HEK293 (cell line): ENCODE data around the gene ADCY3.

Experiments
- CTCF ChIA-PET: fragments of 350-600 bp; formaldehyde crosslinking; extraction: SDS; loops from one replicate; lab custom pipeline; 2021; ENCODE audit warnings: antibody characterized with exemption; lab: Yijun Ruan, JAX
- POLR2A ChIA-PET: fragments of 300-600 bp; formaldehyde crosslinking; extraction: SDS; loops from one replicate; lab custom pipeline; 2020; ENCODE audit warnings: antibody characterized with exemption, inconsistent platforms; lab: Yijun Ruan, JAX
- H3K27ac ChIP-seq: fragments of 200-500 bp; sonication (Bioruptor generic); 2 replicates; pipeline ENCODE4 v1.5.1; 2014; ENCODE audit warnings: low read depth, low read length, control low read depth, inconsistent platforms; ENCODE audit errors: extremely low read depth
- H3K36me3 ChIP-seq, 2 experiments: fragments of 200-500 bp in 1 of 2; sonication (Bioruptor generic) in 1 of 2; 1 replicate in 1 of 2; 2 replicates in 1 of 2; pipeline ENCODE4 v1.5.1; 2014 to 2017; ENCODE audit warnings: inconsistent platforms in 2 of 2, low read length in 2 of 2; ENCODE audit not compliant: control insufficient read depth in 2 of 2, insufficient read depth in 1 of 2
- H3K4me1 ChIP-seq: fragments of 200-500 bp; sonication (Bioruptor generic); 2 replicates; pipeline ENCODE4 v1.5.1; 2014; ENCODE audit warnings: mild to moderate bottlenecking, low read length, inconsistent platforms; ENCODE audit not compliant: control insufficient read depth, insufficient read depth
- H3K4me3 ChIP-seq: 2 replicates; pipeline ENCODE4 v1.5.1; 2011; ENCODE audit warnings: low read depth, mild to moderate bottlenecking, control low read depth, low read length, moderate library complexity
- H3K9me3 ChIP-seq: fragments of 200-500 bp; sonication (Bioruptor generic); 2 replicates; pipeline ENCODE4 v1.5.1; 2014; ENCODE audit warnings: low read depth, low read length, inconsistent platforms; ENCODE audit not compliant: control insufficient read depth, insufficient read depth
- HOXA7 ChIP-seq: sonication (generic); formaldehyde crosslinking; IDR thresholded peaks from 2 replicates; pipeline ENCODE4 v1.8.1; 2022; ENCODE audit warnings: missing genetic modification reagents, borderline replicate concordance
- KLF10 ChIP-seq: fragments of 450-650 bp; IDR thresholded peaks from 2 replicates; pipeline ENCODE4 v1.5.1; 2018; ENCODE audit warnings: missing biosample characterization, mild to moderate bottlenecking, missing genetic modification characterization
- KLF9 ChIP-seq: fragments of 450-650 bp; formaldehyde crosslinking; IDR thresholded peaks from 2 replicates; pipeline ENCODE4 v1.5.1; 2016; ENCODE audit warnings: missing biosample characterization, missing genetic modification characterization, low read depth
- OSR2 ChIP-seq: fragments of 450-650 bp; formaldehyde crosslinking; IDR thresholded peaks from 2 replicates; pipeline ENCODE4 v1.5.1; 2016; ENCODE audit warnings: missing biosample characterization, missing genetic modification characterization
- PRDM1 ChIP-seq: fragments of 450-650 bp; formaldehyde crosslinking; IDR thresholded peaks from 2 replicates; pipeline ENCODE4; 2016; ENCODE audit warnings: missing biosample characterization, missing genetic modification characterization
- SETDB1 ChIP-seq: IDR thresholded peaks from one replicate; pipeline ENCODE4 v1.6.1; 2017; ENCODE audit warnings: mild to moderate bottlenecking, low read length, moderate library complexity, mixed read lengths; ENCODE audit not compliant: insufficient read length
- ZFP37 ChIP-seq: fragments of 450-650 bp; formaldehyde crosslinking; IDR thresholded peaks from 2 replicates; pipeline ENCODE4 v1.5.1; 2016; ENCODE audit warnings: missing biosample characterization, missing genetic modification characterization
- ZFP69B ChIP-seq: fragments of 450-650 bp; formaldehyde crosslinking; IDR thresholded peaks from 2 replicates; pipeline ENCODE4 v1.5.1; 2016; ENCODE audit warnings: missing biosample characterization, missing genetic modification characterization
- ZNF10 ChIP-seq: fragments of 450-650 bp; formaldehyde crosslinking; IDR thresholded peaks from 2 replicates; pipeline ENCODE4 v1.5.1; 2017; ENCODE audit warnings: missing biosample characterization, missing genetic modification characterization
- ZNF211 ChIP-seq: fragments of 450-650 bp; formaldehyde crosslinking; IDR thresholded peaks from 2 replicates; pipeline ENCODE4 v1.5.1; 2016; ENCODE audit warnings: low read depth, missing biosample characterization, missing genetic modification characterization
- ZNF426 ChIP-seq: fragments of 450-650 bp; formaldehyde crosslinking; IDR thresholded peaks from 2 replicates; pipeline ENCODE4 v1.5.1; 2017; ENCODE audit warnings: missing biosample characterization, missing genetic modification characterization, mild to moderate bottlenecking, inconsistent platforms, moderate library complexity
- ZNF433 ChIP-seq: fragments of 450-650 bp; formaldehyde crosslinking; IDR thresholded peaks from 2 replicates; pipeline ENCODE4 v1.5.1; 2016; ENCODE audit warnings: missing biosample characterization, missing genetic modification characterization, low read depth
- ZNF510 ChIP-seq: fragments of 450-650 bp; formaldehyde crosslinking; IDR thresholded peaks from 2 replicates; pipeline ENCODE4 v1.5.1; 2018; ENCODE audit warnings: mild to moderate bottlenecking, missing genetic modification characterization, missing biosample characterization; ENCODE audit not compliant: insufficient replicate concordance
- ZNF558 ChIP-seq: fragments of 450-650 bp; formaldehyde crosslinking; IDR thresholded peaks from 2 replicates; pipeline ENCODE4 v1.5.1; 2016; ENCODE audit warnings: missing biosample characterization, missing genetic modification characterization
- ZNF585B ChIP-seq: fragments of 450-650 bp; formaldehyde crosslinking; IDR thresholded peaks from 2 replicates; pipeline ENCODE4 v1.5.1; 2016; ENCODE audit warnings: missing biosample characterization, missing genetic modification characterization
- ZNF768 ChIP-seq: fragments of 450-650 bp; formaldehyde crosslinking; IDR thresholded peaks from 2 replicates; pipeline ENCODE4 v1.5.1; 2018; ENCODE audit warnings: missing biosample characterization, mild to moderate bottlenecking, missing genetic modification characterization
- ZNF777 ChIP-seq: fragments of 450-650 bp; formaldehyde crosslinking; IDR thresholded peaks from 2 replicates; pipeline ENCODE4 v1.5.1; 2017; ENCODE audit warnings: missing biosample characterization, missing genetic modification characterization, borderline replicate concordance
- TF ChIP-seq, protein P1 (sequence below): fragments of 450-650 bp; formaldehyde crosslinking; IDR thresholded peaks from 2 replicates; pipeline ENCODE4 v1.5.1; 2016; ENCODE audit warnings: missing biosample characterization, missing genetic modification characterization, borderline replicate concordance
- TF ChIP-seq, protein P2 (sequence below): sonication (generic); formaldehyde crosslinking; IDR thresholded peaks from 2 replicates; pipeline ENCODE4 v1.8.1; 2022; ENCODE audit warnings: mild to moderate bottlenecking, moderate library complexity, missing genetic modification reagents
- TF ChIP-seq, protein P3 (sequence below): fragments of 450-650 bp; formaldehyde crosslinking; IDR thresholded peaks from 2 replicates; pipeline ENCODE4 v1.5.1; 2017; ENCODE audit warnings: missing biosample characterization, missing genetic modification characterization

The ADCY3 gene

DNA sequence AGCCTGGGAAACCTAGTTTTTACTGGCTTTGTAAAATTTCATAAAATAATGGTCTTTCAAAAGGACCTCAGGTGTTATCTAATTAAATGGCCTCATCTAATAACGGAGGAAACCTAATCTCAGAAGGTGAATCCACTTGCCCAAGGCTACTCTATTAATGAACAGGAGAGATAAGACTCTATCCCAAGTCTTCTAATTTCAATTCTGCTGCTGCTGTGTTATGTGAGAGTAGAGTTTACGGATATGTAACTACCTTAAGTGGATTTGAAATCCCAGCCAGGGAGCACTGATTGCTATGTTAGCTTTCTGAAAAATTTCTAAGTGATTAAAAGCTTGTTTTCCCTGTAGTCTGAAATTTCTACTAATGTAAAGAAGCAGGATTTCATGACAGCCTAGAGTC is 17.2 kb upstream of the ADCY3 start (continued):
- no peak for TF ChIP-seq SETDB1
- TF ChIP-seq ZNF558 (tag by site-specific recombination), result no peak
- TF ChIP-seq, protein P1, sequence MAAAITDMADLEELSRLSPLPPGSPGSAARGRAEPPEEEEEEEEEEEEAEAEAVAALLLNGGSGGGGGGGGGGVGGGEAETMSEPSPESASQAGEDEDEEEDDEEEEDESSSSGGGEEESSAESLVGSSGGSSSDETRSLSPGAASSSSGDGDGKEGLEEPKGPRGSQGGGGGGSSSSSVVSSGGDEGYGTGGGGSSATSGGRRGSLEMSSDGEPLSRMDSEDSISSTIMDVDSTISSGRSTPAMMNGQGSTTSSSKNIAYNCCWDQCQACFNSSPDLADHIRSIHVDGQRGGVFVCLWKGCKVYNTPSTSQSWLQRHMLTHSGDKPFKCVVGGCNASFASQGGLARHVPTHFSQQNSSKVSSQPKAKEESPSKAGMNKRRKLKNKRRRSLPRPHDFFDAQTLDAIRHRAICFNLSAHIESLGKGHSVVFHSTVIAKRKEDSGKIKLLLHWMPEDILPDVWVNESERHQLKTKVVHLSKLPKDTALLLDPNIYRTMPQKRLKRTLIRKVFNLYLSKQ (tag by site-specific recombination), result no peak
- TF ChIP-seq HOXA7, result no peak
- no peak for TF ChIP-seq ZNF426 (tag by site-specific recombination)

DNA sequence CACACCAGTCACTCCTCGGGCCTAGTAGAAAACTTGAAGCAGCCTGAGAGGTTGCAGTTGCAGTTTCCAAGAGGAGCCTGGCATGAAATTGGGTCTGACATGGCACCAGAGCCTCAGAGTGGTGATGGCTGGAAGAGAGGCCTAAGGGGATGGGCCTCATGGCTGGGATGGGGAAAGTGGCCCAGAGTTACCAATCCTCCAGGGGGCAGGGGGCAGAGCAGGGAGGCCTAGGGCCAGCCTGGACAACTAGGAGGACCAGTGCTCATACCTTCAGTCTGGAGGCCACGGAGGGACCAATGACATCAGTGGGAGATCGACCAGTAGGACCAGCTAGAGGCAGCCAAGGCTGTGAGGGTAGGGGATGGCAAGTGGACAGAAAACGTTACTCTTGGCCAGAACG is 15.1 kb upstream of the ADCY3 start:
- Histone ChIP-seq H3K4me3 (no peak overlapping the region), H3K27ac (no peak overlapping the region), H3K36me3 (no peaks in the 10 kb centered on the region), H3K4me1 (no peaks in the 10 kb centered on the region), H3K9me3 (no peaks in the 10 kb centered on the region)
- no peak for TF ChIP-seq ZNF433 (tag by site-specific recombination)
- TF ChIP-seq ZNF777 (tag by site-specific recombination), result no peak
- TF ChIP-seq ZFP69B, result no peak
- no peak for TF ChIP-seq ZNF510 (tag by site-specific recombination)
- CTCF ChIA-PET, result interaction anchor here (1.0 to 1.2 kb wide), 2 partner anchors 9 to 14 kb away, joined by 3 read pairs; no protein-coding TSS in a partner anchor
- POLR2A ChIA-PET, result no interaction called here

DNA sequence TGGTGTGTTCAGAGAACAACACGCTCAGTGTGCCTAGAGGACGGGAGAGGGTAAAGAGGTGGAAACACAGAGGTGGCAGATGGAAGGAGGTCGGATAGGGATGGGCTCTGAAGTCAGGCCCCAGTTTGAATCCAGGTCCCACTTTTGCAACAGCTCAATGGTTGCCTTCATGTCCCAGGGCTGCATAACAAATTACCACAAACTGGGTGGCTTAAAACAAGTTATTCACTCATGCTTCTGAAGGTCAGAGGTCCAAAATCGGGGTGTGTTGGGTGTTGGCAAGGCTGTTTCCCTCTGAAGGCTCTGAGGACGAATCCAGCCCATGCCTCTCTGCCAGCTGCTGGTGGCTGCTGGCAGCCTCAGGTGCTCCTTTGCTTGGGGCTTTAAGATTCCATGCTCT is 12.7 kb upstream of the ADCY3 start:
- TF ChIP-seq ZNF211 (tag by site-specific recombination) (no peak), ZNF10 (tag by site-specific recombination) (no peak), ZFP37 (no peak), KLF9 (tag by site-specific recombination) (no peak), KLF10 (no peak), ZNF768 (no peak), HOXA7 (no peak), OSR2 (tag by site-specific recombination) (no peak), ZNF585B (tag by site-specific recombination) (no peak), PRDM1 (no peak)
- TF ChIP-seq, protein P2, sequence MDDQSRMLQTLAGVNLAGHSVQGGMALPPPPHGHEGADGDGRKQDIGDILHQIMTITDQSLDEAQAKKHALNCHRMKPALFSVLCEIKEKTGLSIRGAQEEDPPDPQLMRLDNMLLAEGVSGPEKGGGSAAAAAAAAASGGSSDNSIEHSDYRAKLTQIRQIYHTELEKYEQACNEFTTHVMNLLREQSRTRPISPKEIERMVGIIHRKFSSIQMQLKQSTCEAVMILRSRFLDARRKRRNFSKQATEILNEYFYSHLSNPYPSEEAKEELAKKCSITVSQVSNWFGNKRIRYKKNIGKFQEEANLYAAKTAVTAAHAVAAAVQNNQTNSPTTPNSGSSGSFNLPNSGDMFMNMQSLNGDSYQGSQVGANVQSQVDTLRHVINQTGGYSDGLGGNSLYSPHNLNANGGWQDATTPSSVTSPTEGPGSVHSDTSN (CRISPR knock-in tag), result no peak
- TF ChIP-seq, protein P3, sequence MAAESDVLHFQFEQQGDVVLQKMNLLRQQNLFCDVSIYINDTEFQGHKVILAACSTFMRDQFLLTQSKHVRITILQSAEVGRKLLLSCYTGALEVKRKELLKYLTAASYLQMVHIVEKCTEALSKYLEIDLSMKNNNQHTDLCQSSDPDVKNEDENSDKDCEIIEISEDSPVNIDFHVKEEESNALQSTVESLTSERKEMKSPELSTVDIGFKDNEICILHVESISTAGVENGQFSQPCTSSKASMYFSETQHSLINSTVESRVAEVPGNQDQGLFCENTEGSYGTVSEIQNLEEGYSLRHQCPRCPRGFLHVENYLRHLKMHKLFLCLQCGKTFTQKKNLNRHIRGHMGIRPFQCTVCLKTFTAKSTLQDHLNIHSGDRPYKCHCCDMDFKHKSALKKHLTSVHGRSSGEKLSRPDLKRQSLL (tag by site-specific recombination), result no peak
- TF ChIP-seq, all 188 proteins: peak for 0
- no peaks in the 10 kb centered on the region for H3K36me3 ChIP-seq
- ChIA-PET CTCF (no interaction called here), POLR2A (no interaction called here)
- H3K27ac ChIP-seq, result no peak overlapping the region
- no peaks in the 10 kb centered on the region for H3K4me1 ChIP-seq
- no peaks in the 10 kb centered on the region for H3K9me3 ChIP-seq
- H3K4me3 ChIP-seq, result no peak overlapping the region
